ENCODE measurements around the gene ADAM15.

GRCh38 chr1:155039308-155039669 is 11.8 kb upstream of the ADAM15 start:
- TF ChIP-seq POLR2A (IDR thresholded peaks at IDR 0.05) (no peak), CTCF (IDR thresholded peaks at IDR 0.05) (no peak)

All from right lobe of liver (tissue), 4 donors.